NCI-H146 treated with DMSO at 0.1 percent for 48 hours (cell line): Measurements from ENCODE around the gene KCNK7.
A peak's percentile ranks its signal among the peaks of the same experiment; 100 is the strongest.

ENCODE experiments used
- DNase-seq: peaks from one replicate; lab custom pipeline; 2025; ENCODE audit not compliant: unreplicated experiment; lab: John Stamatoyannopoulos, UW

The KCNK7 gene

DNA sequence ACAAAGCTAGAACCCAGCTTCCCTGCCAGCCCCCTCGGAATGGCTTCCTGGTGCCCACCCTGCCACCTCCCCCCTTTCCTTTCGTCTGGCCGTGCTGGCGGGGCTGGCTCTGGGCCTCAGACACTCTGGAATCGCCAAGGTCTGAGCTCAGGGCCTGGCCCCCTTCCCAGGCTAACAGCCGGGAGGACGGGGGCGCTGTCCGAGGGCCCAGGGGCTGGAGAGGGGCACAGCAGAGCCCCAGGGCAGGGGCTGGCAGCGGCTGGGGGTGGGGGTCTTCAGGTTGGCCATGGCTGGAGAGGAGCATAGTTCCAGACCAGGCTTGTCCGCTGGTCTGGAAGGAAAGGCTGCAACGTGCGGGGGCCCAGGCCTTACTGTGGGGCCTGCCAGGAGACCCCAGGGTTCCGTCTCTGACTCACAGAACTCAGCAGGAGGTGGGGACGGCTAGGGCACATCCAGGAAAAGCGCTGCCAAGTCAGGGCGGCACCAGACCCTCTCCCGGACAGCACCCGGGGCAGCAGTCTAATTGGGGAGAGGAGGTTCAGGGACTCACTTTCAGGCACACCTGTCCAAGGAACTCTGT lies 36.6 kb downstream of the KCNK7 start:
- DNase-seq, result no peak

GRCh38 chr11:65558002-65558929 lies 37.3 kb downstream of the KCNK7 start, which contains the start of gene LTBP3:
Gene LTBP3, minus strand, starts transcription at chr11:65558359. Its CDS starts 400 bp downstream, at chr11:65557959.
- peak; percentile 52 for DNase-seq

DNA sequence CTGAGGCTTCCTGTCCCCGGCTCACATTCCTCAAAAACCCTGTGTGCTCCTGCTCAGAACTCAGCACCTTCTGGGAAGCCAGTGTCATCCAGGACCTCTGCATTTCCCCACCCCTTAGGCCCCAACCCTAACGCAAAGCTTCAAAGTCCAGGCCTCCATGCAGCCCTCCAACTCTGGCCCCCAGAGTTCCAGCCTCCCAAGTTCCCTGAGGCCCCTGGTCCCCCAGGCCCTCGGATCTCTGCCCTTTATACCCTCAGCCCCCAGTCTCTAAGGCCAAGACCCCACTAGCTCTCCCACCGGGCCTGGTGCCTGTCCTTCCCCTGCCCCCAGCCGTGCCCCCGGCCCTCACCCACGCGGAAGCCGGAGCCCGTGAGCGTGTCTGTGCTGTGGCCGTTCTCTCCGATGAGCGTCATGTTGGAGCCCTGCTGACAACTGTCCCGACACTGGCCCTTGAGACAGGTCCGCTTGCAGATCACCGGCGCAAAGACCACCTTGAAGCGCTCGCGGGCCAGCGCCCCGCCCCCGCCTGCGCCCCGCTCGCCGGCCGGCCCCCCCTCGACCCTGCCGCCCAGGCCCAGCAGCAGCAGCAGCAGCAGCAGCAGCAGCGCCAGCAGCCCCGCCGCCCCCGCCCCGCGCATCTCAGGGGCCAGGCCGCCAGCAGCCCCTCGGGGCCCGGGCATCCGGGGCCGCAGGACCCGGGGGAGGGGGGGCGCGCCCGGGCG lies 38.2 kb downstream of the KCNK7 start:
- no peak for DNase-seq

GRCh38 chr11:65556470-65557279 lies 38.9 kb downstream of the KCNK7 start:
- no peak for DNase-seq

GRCh38 chr11:65555693-65556231 lies 39.8 kb downstream of the KCNK7 start:
- DNase-seq, result no peak

DNA sequence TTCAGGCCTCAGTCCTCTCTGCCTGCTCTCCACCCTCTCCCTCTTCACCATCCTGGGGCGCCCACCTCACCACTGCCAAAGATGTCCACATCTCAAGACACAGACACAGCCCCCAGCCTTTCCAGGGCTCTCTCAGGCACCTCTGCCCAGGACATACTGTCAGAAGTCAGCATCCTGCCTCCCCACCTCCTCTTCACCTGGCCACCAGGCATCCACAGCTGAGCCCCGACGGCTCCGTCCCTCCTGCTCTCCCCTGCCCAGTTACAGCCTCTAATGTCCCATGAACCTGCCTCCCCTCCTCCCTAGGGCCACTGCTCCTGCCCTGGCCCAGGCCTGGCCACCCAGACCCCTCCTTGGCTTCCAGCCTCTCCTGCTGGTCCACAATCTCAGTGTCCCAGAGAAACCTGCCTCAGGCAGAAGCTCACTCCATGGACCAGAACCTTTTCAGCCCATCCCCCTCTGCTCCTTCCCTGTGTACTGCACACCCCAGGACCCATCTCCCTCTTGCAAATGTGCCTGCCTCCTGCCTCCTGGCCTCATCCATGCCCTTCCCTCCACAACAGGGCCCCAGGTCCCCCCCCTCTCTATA lies 40.7 kb downstream of the KCNK7 start:
- no peak for DNase-seq

- DNase-seq, result no peak
These were observed 41.4 kb downstream of the KCNK7 start for GRCh38 chr11:65554057-65554818.

DNA sequence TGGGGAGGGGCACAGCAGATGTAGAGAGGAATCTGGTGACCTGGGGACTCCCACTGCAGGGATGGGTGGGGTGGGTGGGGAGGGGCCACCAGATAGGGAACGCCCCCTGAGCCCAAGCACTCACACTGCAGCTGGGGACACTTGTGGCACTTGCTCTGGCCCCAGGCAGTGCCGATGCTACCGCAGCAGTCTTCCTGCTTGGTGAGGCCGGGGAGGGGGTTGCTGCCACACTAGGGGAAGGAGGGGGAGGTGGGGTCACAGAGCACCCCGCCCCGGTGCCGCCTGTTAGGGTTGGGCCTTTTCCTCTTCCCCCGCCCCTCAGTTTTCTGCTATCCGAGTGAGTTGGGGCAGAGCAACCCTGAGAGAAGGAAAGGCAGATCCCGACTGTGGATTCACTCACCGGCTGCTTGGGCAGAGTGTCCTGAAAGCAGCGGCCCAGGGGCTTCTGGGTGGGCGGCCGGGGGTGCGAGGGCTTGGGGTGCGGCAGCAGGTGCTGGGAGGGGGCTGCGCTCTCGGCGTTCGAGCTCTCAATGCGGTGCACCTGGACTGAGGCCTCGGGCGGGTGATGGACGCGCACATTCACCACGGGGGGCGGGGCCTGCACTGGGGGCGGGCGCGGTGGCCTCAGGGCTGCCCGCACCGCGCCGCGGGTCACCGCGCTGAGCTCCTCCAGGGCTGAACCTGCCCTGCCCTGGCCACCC lies 42.1 kb downstream of the KCNK7 start:
- DNase-seq, result no peak

DNA sequence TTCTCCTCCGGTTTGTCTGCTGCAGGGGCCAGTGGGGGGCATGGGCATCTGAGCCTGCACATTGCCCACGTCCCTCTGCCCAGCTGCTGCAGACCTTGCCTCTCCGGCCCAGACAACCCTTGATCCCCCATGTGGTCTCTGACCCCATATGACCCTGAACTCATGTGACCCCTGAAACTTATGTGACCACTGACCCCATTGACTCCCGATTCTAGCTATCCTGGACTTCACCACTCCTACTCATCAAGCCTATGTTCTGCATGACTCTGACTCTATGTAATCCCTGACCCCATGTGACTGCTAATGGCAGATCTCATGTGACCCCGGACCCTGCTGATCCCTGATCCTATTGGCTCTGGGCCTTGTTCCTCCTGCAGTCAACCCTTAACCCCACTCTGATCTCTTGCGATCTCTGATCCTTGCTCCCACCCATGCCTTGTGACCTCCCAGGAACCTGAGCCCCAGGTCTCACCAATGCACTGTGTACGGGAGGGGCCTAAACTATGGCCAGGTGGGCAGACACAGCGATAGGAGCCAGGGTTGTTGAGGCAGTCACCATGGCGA lies 43.1 kb downstream of the KCNK7 start:
- DNase-seq, result no peak

- DNase-seq, result peak; percentile 83
These were observed 43.8 kb downstream of the KCNK7 start for GRCh38 chr11:65551572-65552387.

DNA sequence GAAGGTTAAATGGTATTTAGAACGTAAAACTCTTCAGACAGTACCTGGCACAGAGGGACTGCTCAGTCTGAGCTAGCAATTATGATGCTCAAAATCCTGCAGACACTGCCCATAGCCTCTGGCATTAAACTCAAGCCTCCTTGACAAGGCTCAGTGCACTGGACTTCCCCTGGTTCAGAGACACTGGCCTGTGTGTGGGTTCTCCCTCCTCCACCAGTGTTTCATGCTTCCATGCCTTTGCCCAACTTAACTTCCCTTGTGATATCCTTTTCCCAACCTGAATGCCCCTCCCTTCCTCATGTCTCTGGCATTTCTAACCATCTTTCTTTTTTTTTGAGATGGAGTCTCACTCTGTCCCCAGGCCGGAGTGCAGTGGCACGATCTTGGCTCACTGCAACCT lies 46.5 kb downstream of the KCNK7 start:
- no peak for DNase-seq

DNA sequence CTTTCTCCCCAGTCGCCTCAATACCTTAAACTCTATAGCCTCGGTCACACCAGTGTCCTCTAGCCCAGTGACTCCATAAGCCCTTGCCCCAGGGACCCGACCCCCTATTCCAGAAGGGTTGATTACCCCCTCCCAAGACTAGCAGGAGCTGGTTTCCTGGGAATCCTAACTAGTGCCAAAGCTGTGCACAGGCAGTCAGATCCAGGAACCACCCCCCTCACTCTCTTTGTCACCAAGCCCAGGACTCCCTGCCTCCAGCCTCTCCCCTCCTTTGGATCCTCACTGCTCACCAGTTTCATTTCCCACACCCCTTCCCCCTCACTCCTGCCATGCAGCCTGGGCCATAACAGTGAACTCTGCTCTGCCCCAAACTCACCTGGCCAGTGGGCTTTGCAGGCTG lies 47.2 kb downstream of the KCNK7 start:
- no peak for DNase-seq

DNA sequence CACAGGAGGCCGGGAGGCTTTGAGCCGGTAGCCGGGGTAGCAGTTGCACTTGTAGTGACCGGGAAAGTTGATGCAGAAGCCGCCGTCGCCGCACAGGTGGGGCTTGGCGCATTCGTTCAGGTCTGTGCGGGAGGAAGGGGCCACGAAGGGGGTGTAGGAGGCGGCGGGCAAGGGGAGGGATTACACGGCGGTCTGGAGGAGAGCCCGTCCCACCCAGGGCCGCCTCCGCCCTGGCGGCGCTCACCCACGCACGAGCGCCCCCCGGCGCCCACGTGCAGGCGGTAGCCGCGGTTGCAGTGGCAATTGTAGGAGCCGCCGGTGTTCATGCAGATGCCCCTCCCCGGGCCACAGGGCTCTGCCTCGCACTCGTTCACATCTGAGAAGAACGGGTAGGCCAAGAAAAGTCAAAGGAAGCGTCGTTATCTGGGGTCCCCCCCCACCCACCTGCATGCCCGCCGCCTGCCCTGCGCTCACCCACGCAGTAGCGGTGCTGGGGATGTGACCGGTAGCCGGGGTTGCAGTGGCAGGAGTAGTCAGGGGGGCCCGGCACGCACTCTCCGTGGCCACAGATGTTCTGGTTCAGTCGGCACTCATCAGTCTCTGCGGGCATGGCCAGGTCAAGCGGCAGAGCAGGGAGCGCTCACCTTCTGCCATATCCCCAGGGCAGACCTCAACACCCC lies 48.0 kb downstream of the KCNK7 start:
- DNase-seq, result no peak

DNA sequence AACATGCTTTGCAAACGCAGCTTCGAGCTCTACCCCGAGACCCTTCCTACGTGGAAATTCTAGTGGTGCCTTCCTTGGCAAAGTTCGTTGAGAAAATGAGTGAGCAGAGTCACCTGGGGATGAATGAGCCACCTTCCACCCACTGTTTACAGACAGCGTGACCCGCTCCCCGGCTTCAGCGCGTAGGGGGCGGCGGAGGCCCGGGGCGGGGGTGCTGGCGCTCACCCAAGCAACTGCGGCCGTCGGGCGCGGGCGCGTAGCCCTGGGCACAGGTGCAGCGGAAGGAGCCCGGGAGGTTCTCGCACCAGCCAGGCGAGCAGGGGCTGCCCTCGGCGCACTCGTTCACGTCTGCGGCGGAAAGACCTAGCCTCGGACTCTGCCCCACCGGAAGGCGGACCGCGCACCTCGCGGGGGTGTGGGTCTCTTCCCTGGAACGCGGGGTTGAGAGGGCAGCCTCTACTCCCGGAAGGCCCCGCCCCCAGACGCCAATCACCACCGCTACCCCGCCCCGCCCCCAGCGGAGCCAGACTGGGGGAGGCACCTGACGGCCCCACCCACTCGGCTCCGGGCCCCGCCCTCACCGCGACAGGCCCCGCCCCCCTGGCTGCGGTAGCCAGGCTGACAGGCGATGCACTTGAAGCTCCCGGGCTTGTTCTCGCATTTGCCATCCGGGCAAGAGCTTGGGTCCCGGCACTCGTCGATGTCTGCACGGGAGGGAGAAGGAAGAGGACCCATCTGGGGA lies 49.2 kb downstream of the KCNK7 start:
- no peak for DNase-seq

DNA sequence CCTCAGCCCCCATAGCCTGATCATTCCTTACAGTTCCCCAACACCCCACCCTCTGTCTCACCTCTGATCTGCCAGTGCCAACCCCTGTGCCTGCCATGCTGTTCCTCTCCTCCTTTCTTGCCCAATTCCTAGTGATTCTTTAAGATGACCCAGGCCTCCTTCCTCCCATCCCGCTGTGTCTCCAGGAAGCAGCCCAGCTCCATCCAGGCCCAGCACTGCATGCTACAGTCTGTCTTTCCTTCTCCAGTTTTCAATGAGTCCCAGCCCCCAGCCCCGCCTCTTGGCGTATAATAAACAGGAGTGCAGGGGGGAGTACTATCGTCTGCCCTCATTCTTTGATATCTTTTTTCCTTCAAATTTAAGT lies 49.8 kb downstream of the KCNK7 start:
- DNase-seq, result no peak
